CD4-positive, alpha-beta T cell treated with Interleukin-2 at 100 ng/mL for 4 hours (primary cell): ENCODE data around the gene HP.
"Not testable (repeated sequence)": the region's sequence is repeated elsewhere in the genome, so short reads cannot be mapped to it uniquely, and the experiment has no call there.

Experiments used
- DNase-seq: peaks from one replicate; pipeline ENCODE4 v3.0.0-alpha.2; 2020; ENCODE audit warnings: low spot score

The HP gene

GRCh38 chr16:72054254-72054847 is at the start of gene HP:
HP (plus strand) TSS chr16:72054505; CDS start chr16:72054653, 148 bp downstream.
- not testable (repeated sequence) for DNase-seq

GRCh38 chr16:72008065-72008423 is 46.3 kb upstream of the HP start:
- DNase-seq = not testable (repeated sequence)

GRCh38 chr16:72008424-72009216 is 45.7 kb upstream of the HP start, which contains the start of gene DHODH:
DHODH (plus strand) TSS chr16:72008744; CDS start chr16:72008765, 21 bp downstream.
- peak; percentile 98 for DNase-seq

- no peak for DNase-seq
Measured at GRCh38 chr16:72009779-72010178, 44.5 kb upstream of the HP start.

GRCh38 chr16:72012607-72013006 is 41.7 kb upstream of the HP start:
- no peak for DNase-seq

- DNase-seq = peak; percentile 4
Measured at GRCh38 chr16:72013389-72013788, 40.9 kb upstream of the HP start.

- DNase-seq = no peak
Measured at GRCh38 chr16:72013888-72014581, 40.3 kb upstream of the HP start.

GRCh38 chr16:72014675-72015074 is 39.6 kb upstream of the HP start:
- no peak for DNase-seq

GRCh38 chr16:72015124-72015523 is 39.2 kb upstream of the HP start:
- no peak for DNase-seq

- no peak for DNase-seq
Measured at GRCh38 chr16:72018470-72018869, 35.8 kb upstream of the HP start.

- DNase-seq = no peak
Measured at GRCh38 chr16:72021043-72021442, 33.3 kb upstream of the HP start.

- no peak for DNase-seq
Measured at GRCh38 chr16:72022127-72022526, 32.2 kb upstream of the HP start.

GRCh38 chr16:72023962-72024361 is 30.3 kb upstream of the HP start:
- DNase-seq = no peak

- DNase-seq = no peak
Measured at GRCh38 chr16:72024862-72025382, 29.4 kb upstream of the HP start.

- DNase-seq = no peak
Measured at GRCh38 chr16:72025404-72026114, 28.7 kb upstream of the HP start.

- no peak for DNase-seq
Measured at GRCh38 chr16:72027669-72028378, 26.5 kb upstream of the HP start.

GRCh38 chr16:72029567-72030271 is 24.6 kb upstream of the HP start:
- DNase-seq = no peak

GRCh38 chr16:72033437-72033836 is 20.9 kb upstream of the HP start:
- DNase-seq = no peak

GRCh38 chr16:72036098-72036497 is 18.2 kb upstream of the HP start:
- no peak for DNase-seq

- DNase-seq = no peak
Measured at GRCh38 chr16:72042157-72042660, 12.1 kb upstream of the HP start.

GRCh38 chr16:72043058-72043457 is 11.2 kb upstream of the HP start:
- DNase-seq = no peak
